Measurements from ENCODE around the gene DDRGK1.

The DDRGK1 gene

GRCh38 chr20:3235666-3236324 lies 31.3 kb upstream of the DDRGK1 start:
- Histone ChIP-seq H3K27me3 (ENCODE audit: insufficient read depth, low read length, poor library complexity, severe bottlenecking) (peaks cover 7% of the 10 kb centered on the region), H3K9me2 (replicated peaks; ENCODE audit: low read depth, low read length) (no peaks in the 10 kb centered on the region), H3K36me3 (ENCODE audit: insufficient read depth, low read length) (no peaks in the 10 kb centered on the region), H2AFZ (ENCODE audit: low read length) (no peak overlapping the region), H3K9me3 (ENCODE audit: insufficient read depth, low read depth, low read length) (no peaks in the 10 kb centered on the region), H3K4me3 (ENCODE audit: low read length, poor library complexity, severe bottlenecking) (no peak overlapping the region), H4K20me1 (ENCODE audit: insufficient read depth, low read length, poor library complexity, severe bottlenecking) (no peaks in the 10 kb centered on the region), H3K4me1 (ENCODE audit: insufficient read depth, low read length, poor library complexity, severe bottlenecking) (peaks cover 5% of the 10 kb centered on the region), H3F3A (ENCODE audit: low read depth) (no peaks in the 10 kb centered on the region), H3K4me2 (ENCODE audit: low read depth, low read length, poor library complexity, severe bottlenecking) (no peak overlapping the region), H3K79me2 (ENCODE audit: insufficient read depth, low read length) (peaks cover 4% of the 10 kb centered on the region; the same call in 1 of the 2 replicates), H3K9ac (ENCODE audit: low read depth, low read length, poor library complexity, severe bottlenecking) (no peak overlapping the region)
- TF ChIP-seq EZH2phosphoT487 (IDR thresholded peaks at IDR 0.05; ENCODE audit: borderline replicate concordance) (no peak), CTCF (conservative IDR thresholded peaks at IDR 0.05; ENCODE audit: low read length) (no peak)

GRCh38 chr20:3233991-3234498 lies 29.6 kb upstream of the DDRGK1 start:
- Histone ChIP-seq H3K9me3 (ENCODE audit: insufficient read depth, low read depth, low read length) (no peaks in the 10 kb centered on the region), H4K20me1 (ENCODE audit: insufficient read depth, low read length, poor library complexity, severe bottlenecking) (no peaks in the 10 kb centered on the region), H3K27me3 (ENCODE audit: insufficient read depth, low read length, poor library complexity, severe bottlenecking) (peaks cover 7% of the 10 kb centered on the region), H3K4me3 (ENCODE audit: low read length, poor library complexity, severe bottlenecking) (no peak overlapping the region), H3K9ac (ENCODE audit: low read depth, low read length, poor library complexity, severe bottlenecking) (no peak overlapping the region), H2AFZ (ENCODE audit: low read length) (no peak overlapping the region), H3K79me2 (ENCODE audit: insufficient read depth, low read length) (peaks cover 4% of the 10 kb centered on the region; the same call in 1 of the 2 replicates), H3F3A (ENCODE audit: low read depth) (no peaks in the 10 kb centered on the region), H3K4me2 (ENCODE audit: low read depth, low read length, poor library complexity, severe bottlenecking) (no peak overlapping the region), H3K4me1 (ENCODE audit: insufficient read depth, low read length, poor library complexity, severe bottlenecking) (peaks cover 5% of the 10 kb centered on the region), H3K36me3 (ENCODE audit: insufficient read depth, low read length) (no peaks in the 10 kb centered on the region), H3K9me2 (replicated peaks; ENCODE audit: low read depth, low read length) (no peaks in the 10 kb centered on the region)
- TF ChIP-seq EZH2phosphoT487 (IDR thresholded peaks at IDR 0.05; ENCODE audit: borderline replicate concordance) (no peak), CTCF (conservative IDR thresholded peaks at IDR 0.05; ENCODE audit: low read length) (no peak)

- H3K4me2 ChIP-seq (ENCODE audit: low read depth, low read length, poor library complexity, severe bottlenecking): no peak overlapping the region
- H3K9me3 ChIP-seq (ENCODE audit: insufficient read depth, low read depth, low read length): no peaks in the 10 kb centered on the region
- H3K79me2 ChIP-seq (ENCODE audit: insufficient read depth, low read length): peaks cover 4% of the 10 kb centered on the region; the same call in 1 of the 2 replicates
- no peaks in the 10 kb centered on the region for H3K36me3 ChIP-seq (ENCODE audit: insufficient read depth, low read length)
- H3F3A ChIP-seq (ENCODE audit: low read depth): no peaks in the 10 kb centered on the region
- no peak overlapping the region for H2AFZ ChIP-seq (ENCODE audit: low read length)
- peaks cover 6% of the 10 kb centered on the region for H3K27me3 ChIP-seq (ENCODE audit: insufficient read depth, low read length, poor library complexity, severe bottlenecking)
- H3K9ac ChIP-seq (ENCODE audit: low read depth, low read length, poor library complexity, severe bottlenecking): no peak overlapping the region
- H3K9me2 ChIP-seq (replicated peaks; ENCODE audit: low read depth, low read length): no peaks in the 10 kb centered on the region
- TF ChIP-seq EZH2phosphoT487 (IDR thresholded peaks at IDR 0.05; ENCODE audit: borderline replicate concordance) (no peak), CTCF (conservative IDR thresholded peaks at IDR 0.05; ENCODE audit: low read length) (no peak)
- H4K20me1 ChIP-seq (ENCODE audit: insufficient read depth, low read length, poor library complexity, severe bottlenecking): no peaks in the 10 kb centered on the region
- no peak overlapping the region for H3K4me3 ChIP-seq (ENCODE audit: low read length, poor library complexity, severe bottlenecking)
- peaks cover 3% of the 10 kb centered on the region for H3K4me1 ChIP-seq (ENCODE audit: insufficient read depth, low read length, poor library complexity, severe bottlenecking)
These were observed 28.9 kb upstream of the DDRGK1 start for GRCh38 chr20:3233131-3233990.

Data from Loucy (cell line).